ENCODE results near the gene TNFAIP1.

The TNFAIP1 gene

DNA sequence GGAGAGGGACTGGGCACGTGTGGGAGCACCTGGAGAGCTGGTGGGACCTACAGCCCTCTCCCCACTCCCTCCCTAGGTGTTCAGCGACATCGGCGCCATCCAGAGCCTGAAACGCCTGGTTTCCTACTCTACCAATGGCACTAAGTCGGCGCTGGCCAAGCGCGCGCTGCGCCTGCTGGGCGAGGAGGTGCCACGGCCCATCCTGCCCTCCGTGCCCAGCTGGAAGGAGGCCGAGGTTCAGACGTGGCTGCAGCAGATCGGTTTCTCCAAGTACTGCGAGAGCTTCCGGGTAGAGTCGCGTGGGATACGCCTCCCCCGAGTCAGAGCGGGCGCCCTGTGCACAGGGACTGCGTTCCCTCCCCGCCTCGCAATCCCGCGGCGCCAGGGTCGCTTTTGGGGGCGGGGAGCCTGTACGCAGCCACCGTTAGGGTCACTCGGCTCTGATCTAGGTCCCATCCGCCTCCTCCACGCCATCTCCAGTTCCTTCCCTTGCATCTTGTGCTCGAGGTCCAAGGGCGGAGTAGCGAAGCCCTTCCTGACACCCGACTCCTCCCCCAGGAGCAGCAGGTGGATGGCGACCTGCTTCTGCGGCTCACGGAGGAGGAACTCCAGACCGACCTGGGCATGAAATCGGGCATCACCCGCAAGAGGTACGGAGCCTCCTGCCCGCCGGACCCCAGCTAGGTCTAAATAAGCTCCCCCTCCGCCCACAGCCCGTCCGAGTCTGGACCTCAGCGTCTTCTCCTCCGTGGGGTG lies 48.9 kb downstream of the TNFAIP1 start:
- Histone ChIP-seq H2AFZ (peak overlapping the region; percentile 62), H3K4me2 (ENCODE audit: low read length) (peak overlapping the region; percentile 65), H3K4me3 (ENCODE audit: low read depth, low read length) (peak overlapping the region; percentile 55), H3K27me3 (ENCODE audit: control insufficient read depth, insufficient read depth, low read length) (no peaks in the 10 kb centered on the region), H3K79me2 (peaks cover 19% of the 10 kb centered on the region), H3K9me3 (ENCODE audit: control insufficient read depth, low read length) (no peaks in the 10 kb centered on the region), H3K4me1 (peaks cover 16% of the 10 kb centered on the region), H3K36me3 (ENCODE audit: control insufficient read depth, insufficient read depth, low read length) (no peaks in the 10 kb centered on the region), H3K9ac (no peak overlapping the region), H3K27ac (no peak overlapping the region)
- TF ChIP-seq, protein P1, sequence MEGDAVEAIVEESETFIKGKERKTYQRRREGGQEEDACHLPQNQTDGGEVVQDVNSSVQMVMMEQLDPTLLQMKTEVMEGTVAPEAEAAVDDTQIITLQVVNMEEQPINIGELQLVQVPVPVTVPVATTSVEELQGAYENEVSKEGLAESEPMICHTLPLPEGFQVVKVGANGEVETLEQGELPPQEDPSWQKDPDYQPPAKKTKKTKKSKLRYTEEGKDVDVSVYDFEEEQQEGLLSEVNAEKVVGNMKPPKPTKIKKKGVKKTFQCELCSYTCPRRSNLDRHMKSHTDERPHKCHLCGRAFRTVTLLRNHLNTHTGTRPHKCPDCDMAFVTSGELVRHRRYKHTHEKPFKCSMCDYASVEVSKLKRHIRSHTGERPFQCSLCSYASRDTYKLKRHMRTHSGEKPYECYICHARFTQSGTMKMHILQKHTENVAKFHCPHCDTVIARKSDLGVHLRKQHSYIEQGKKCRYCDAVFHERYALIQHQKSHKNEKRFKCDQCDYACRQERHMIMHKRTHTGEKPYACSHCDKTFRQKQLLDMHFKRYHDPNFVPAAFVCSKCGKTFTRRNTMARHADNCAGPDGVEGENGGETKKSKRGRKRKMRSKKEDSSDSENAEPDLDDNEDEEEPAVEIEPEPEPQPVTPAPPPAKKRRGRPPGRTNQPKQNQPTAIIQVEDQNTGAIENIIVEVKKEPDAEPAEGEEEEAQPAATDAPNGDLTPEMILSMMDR (IDR thresholded peaks at IDR 0.05): no peak

DNA sequence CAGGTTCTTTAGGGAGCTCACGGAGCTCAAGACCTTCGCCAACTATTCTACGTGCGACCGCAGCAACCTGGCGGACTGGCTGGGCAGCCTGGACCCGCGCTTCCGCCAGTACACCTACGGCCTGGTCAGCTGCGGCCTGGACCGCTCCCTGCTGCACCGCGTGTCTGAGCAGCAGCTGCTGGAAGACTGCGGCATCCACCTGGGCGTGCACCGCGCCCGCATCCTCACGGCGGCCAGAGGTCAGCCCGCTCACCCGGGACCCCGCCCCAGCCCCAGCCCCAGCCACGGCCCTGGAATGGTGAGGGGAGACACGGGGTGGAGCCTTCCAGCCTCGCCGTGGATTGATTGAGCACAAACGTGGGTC lies 49.5 kb downstream of the TNFAIP1 start:
- TF ChIP-seq, protein P1 (IDR thresholded peaks at IDR 0.05): no peak
- Histone ChIP-seq H3K9me3 (ENCODE audit: control insufficient read depth, low read length) (no peaks in the 10 kb centered on the region), H3K9ac (no peak overlapping the region), H3K4me2 (ENCODE audit: low read length) (peak overlapping the region; percentile 65), H3K27ac (no peak overlapping the region), H3K36me3 (ENCODE audit: control insufficient read depth, insufficient read depth, low read length) (no peaks in the 10 kb centered on the region), H3K27me3 (ENCODE audit: control insufficient read depth, insufficient read depth, low read length) (no peaks in the 10 kb centered on the region), H3K4me1 (peaks cover 16% of the 10 kb centered on the region), H2AFZ (peak overlapping the region; percentile 62), H3K4me3 (ENCODE audit: low read depth, low read length) (peak overlapping the region; percentile 55), H3K79me2 (peaks cover 19% of the 10 kb centered on the region)

DNA sequence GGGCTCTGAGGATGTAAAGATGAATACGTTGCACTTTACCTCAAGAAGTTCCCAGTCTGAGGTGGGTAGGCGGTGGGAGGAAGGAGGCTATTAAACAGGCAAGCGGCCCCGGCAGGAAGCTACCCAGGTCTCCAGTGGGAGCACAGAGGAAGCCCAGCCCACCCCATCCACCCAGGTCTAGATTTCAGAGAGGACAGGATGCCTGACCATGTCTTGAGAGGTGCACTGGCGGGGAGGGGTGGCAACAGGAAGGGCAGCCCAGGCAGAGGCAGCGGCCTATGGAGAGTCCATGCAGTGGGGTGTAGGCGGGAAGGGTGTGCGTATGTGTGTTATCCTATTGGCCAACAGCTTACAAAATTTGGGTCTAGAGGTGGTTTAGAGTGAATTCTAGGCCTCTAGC lies 49.8 kb downstream of the TNFAIP1 start:
- no peaks in the 10 kb centered on the region for H3K36me3 ChIP-seq (ENCODE audit: control insufficient read depth, insufficient read depth, low read length)
- H3K4me2 ChIP-seq (ENCODE audit: low read length): peak overlapping the region; percentile 65
- peaks cover 13% of the 10 kb centered on the region for H3K4me1 ChIP-seq
- H3K27me3 ChIP-seq (ENCODE audit: control insufficient read depth, insufficient read depth, low read length): no peaks in the 10 kb centered on the region
- no peak overlapping the region for H2AFZ ChIP-seq
- no peak overlapping the region for H3K27ac ChIP-seq
- TF ChIP-seq, protein P1 (IDR thresholded peaks at IDR 0.05): no peak
- H3K4me3 ChIP-seq (ENCODE audit: low read depth, low read length): peak overlapping the region; percentile 55
- peaks cover 18% of the 10 kb centered on the region for H3K79me2 ChIP-seq
- H3K9me3 ChIP-seq (ENCODE audit: control insufficient read depth, low read length): no peaks in the 10 kb centered on the region
- H3K9ac ChIP-seq: no peak overlapping the region

DNA sequence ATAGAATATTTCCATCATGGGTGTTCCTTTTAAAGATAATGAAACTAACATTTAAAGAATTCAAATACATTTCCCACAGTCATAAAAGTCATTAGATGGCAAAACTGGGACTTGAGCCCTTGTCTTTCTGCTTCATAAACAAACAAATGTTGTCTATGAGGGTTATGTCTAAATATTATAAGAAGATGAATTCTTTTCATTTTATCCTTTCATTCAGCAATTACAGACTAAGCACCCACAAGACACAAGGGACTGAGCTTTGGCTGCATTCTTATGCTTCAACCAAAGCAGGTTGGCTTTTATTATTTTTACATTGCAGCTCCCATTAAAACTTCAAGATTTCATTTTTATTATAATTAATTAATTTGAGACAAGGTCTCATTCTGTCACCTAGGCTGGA lies 50.8 kb downstream of the TNFAIP1 start:
- H3K27ac ChIP-seq: no peak overlapping the region
- H3K79me2 ChIP-seq: peaks cover 16% of the 10 kb centered on the region
- no peak overlapping the region for H3K9ac ChIP-seq
- H3K4me2 ChIP-seq (ENCODE audit: low read length): no peak overlapping the region
- no peaks in the 10 kb centered on the region for H3K36me3 ChIP-seq (ENCODE audit: control insufficient read depth, insufficient read depth, low read length)
- no peaks in the 10 kb centered on the region for H3K9me3 ChIP-seq (ENCODE audit: control insufficient read depth, low read length)
- H3K27me3 ChIP-seq (ENCODE audit: control insufficient read depth, insufficient read depth, low read length): no peaks in the 10 kb centered on the region
- H3K4me1 ChIP-seq: peaks cover 3% of the 10 kb centered on the region
- H2AFZ ChIP-seq: no peak overlapping the region
- H3K4me3 ChIP-seq (ENCODE audit: low read depth, low read length): no peak overlapping the region
- TF ChIP-seq, protein P1 (IDR thresholded peaks at IDR 0.05): no peak

DNA sequence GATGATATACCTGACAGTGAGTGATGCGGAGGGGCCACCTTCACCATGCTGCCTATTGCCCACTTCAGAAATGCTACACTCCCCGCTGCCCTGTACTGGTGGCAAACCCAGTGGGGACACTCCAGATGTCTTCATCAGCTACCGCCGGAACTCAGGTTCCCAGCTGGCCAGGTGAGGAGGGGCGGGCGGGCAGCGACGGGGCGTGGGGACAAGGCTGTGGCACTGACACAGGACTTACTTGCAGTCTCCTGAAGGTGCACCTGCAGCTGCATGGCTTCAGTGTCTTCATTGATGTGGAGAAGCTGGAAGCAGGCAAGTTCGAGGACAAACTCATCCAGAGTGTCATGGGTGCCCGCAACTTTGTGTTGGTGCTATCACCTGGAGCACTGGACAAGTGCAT lies 52.5 kb downstream of the TNFAIP1 start:
- H3K27ac ChIP-seq: no peak overlapping the region
- H3K27me3 ChIP-seq (ENCODE audit: control insufficient read depth, insufficient read depth, low read length): no peaks in the 10 kb centered on the region
- H3K36me3 ChIP-seq (ENCODE audit: control insufficient read depth, insufficient read depth, low read length): no peaks in the 10 kb centered on the region
- no peak overlapping the region for H3K9ac ChIP-seq
- H3K79me2 ChIP-seq: peaks cover 8% of the 10 kb centered on the region
- no peak overlapping the region for H3K4me2 ChIP-seq (ENCODE audit: low read length)
- H3K4me1 ChIP-seq: no peaks in the 10 kb centered on the region
- no peak overlapping the region for H3K4me3 ChIP-seq (ENCODE audit: low read depth, low read length)
- TF ChIP-seq, protein P1 (IDR thresholded peaks at IDR 0.05): no peak
- no peaks in the 10 kb centered on the region for H3K9me3 ChIP-seq (ENCODE audit: control insufficient read depth, low read length)
- no peak overlapping the region for H2AFZ ChIP-seq
